Activated naive CD4-positive, alpha-beta T cell treated with anti-CD3 and anti-CD28 coated beads for 36 hours (primary cell): ENCODE data around the gene ZNF415. TPM values are rescaled to one million over a fixed set of nuclear protein-coding genes. Genes with fewer than 3 reads are reported as not detected.

ENCODE experiments used
- CTCF ChIA-PET: fragments of 350-600 bp; sonication (Branson Sonifier 250); formaldehyde crosslinking; loops from one replicate; lab custom pipeline; 2021; ENCODE audit warnings: antibody characterized with exemption; lab: Charles Lee
- DNase-seq: peaks from one replicate; pipeline ENCODE4 v3.0.0-alpha.2; 2020
- H3K27ac Mint-ChIP-seq: one replicate; pipeline ENCODE4 v1.8.0; 2021; ENCODE audit warnings: mild to moderate bottlenecking, mixed read lengths
- H3K27me3 Mint-ChIP-seq: one replicate; pipeline ENCODE4 v1.8.0; 2021; ENCODE audit warnings: low read depth, mixed read lengths
- H3K36me3 Mint-ChIP-seq: one replicate; pipeline ENCODE4 v1.8.0; 2021; ENCODE audit warnings: low read depth, mixed read lengths
- H3K4me1 Mint-ChIP-seq: one replicate; pipeline ENCODE4 v1.8.0; 2021; ENCODE audit warnings: low read depth, mixed read lengths
- H3K4me3 Mint-ChIP-seq: one replicate; pipeline ENCODE4 v1.8.0; 2021; ENCODE audit warnings: mild to moderate bottlenecking, moderate library complexity, mixed read lengths
- H3K9me3 Mint-ChIP-seq: one replicate; pipeline ENCODE4 v1.8.0; 2021; ENCODE audit warnings: mixed read lengths
- intact Hi-C: fragments of 100-400 bp; cut with micrococcal nuclease; formaldehyde crosslinking; loops from one replicate; pipeline ENCODE4 v1.15.1; 2023
- total RNA-seq, 2 experiments: library from RNA; stranded (reverse); gene quantifications; one replicate each; pipeline ENCODE4 v1.2.3, GENCODE V29; 2021

ZNF415 gene
- total RNA-seq, 2 experiments from 2014 or later, result 0.74 to 1.0 TPM

DNA sequence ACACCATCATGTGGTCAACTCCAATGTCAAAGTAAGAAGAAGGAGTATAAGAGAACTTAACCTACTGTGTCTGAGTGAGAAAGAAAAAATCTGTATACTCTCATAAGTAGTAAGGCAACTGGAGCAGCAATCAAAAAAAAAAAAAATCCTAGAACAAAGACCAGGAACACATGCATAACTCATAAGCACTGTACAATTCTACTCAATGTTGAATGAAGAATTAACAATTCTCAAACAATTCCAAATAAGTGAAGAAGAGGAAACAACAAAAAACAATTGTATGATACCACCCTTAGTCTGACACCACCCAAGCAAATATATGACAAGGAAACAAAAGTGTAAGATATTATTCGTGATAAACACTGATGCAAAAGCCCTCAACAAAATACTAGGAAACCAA, 54.0 kb downstream of the ZNF415 start:
- Mint-ChIP-seq H3K27ac (no peak overlapping the region), H3K36me3 (peaks cover 98% of the 10 kb centered on the region), H3K27me3 (no peaks in the 10 kb centered on the region), H3K9me3 (peaks cover 65% of the 10 kb centered on the region), H3K4me3 (no peak overlapping the region), H3K4me1 (no peaks in the 10 kb centered on the region)
- intact Hi-C loops, result no loop called here
- CTCF ChIA-PET, result interaction anchor here (0.8 kb wide), 1 partner anchor 214 kb away, joined by 3 read pairs; no protein-coding TSS in a partner anchor
- DNase-seq, result no peak

DNA sequence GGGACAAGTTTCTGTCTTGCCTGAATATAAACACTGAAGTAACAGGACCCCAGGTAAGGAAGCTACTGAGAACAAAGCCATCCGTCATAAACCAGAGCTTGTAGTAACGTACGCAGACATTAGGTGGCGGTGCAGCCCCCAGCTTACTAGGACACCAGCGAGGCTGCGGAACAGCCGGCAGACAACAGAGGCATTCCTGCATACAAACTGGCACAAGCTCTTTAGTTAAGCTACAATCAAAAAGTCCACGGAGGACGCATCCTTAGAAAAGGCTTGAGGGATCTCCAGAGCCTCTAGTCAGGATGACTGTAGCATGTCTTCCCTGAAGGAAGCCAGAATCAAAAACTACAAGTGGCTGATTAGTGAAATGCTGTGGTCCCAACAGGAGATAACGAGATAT, 55.7 kb downstream of the ZNF415 start:
- H3K36me3 Mint-ChIP-seq, result peaks cover 96% of the 10 kb centered on the region
- intact Hi-C loops, result no loop called here
- CTCF ChIA-PET, result no interaction called here

DNA sequence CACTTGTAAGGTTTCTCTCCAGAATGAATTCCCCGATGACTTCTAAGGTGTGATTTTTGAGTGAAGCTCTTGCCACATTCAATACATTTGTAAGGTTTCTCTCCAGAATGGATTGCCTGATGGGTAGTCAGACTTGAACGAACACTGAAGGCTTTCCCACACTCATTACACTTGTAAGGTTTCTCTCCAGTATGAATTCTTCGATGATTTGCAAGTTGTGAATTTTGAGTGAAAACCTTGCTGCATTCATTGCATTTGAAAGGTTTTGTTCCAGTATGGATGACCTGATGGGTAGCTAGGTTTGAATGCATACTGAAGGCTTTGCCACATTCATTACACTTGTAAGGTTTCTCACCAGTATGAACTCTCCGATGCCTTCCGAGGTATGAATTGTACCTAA, 63.9 kb downstream of the ZNF415 start:
- intact Hi-C loops, result no loop called here
- Mint-ChIP-seq H3K27ac (no peak overlapping the region), H3K4me1 (no peaks in the 10 kb centered on the region), H3K27me3 (no peaks in the 10 kb centered on the region), H3K4me3 (no peak overlapping the region), H3K36me3 (peaks cover 71% of the 10 kb centered on the region), H3K9me3 (peaks cover 55% of the 10 kb centered on the region)
- CTCF ChIA-PET, result no interaction called here
- DNase-seq, result no peak

More for the DNA sequence above, 55.7 kb downstream of the ZNF415 start:
- Mint-ChIP-seq H3K27me3 (no peaks in the 10 kb centered on the region), H3K4me3 (no peak overlapping the region), H3K4me1 (no peaks in the 10 kb centered on the region), H3K9me3 (peaks cover 59% of the 10 kb centered on the region), H3K27ac (no peak overlapping the region)
- DNase-seq, result peak; percentile 18

- no peak overlapping the region for H3K4me3 Mint-ChIP-seq
- CTCF ChIA-PET, result no interaction called here
- H3K36me3 Mint-ChIP-seq, result peaks cover 67% of the 10 kb centered on the region
- no peaks in the 10 kb centered on the region for H3K27me3 Mint-ChIP-seq
- no peak overlapping the region for H3K27ac Mint-ChIP-seq
- H3K9me3 Mint-ChIP-seq, result peaks cover 58% of the 10 kb centered on the region
- H3K4me1 Mint-ChIP-seq, result no peaks in the 10 kb centered on the region
- intact Hi-C loops, result no loop called here
- no peak for DNase-seq
Observed at GRCh38 chr19:53068199-53068598, 64.5 kb downstream of the ZNF415 start.

DNA sequence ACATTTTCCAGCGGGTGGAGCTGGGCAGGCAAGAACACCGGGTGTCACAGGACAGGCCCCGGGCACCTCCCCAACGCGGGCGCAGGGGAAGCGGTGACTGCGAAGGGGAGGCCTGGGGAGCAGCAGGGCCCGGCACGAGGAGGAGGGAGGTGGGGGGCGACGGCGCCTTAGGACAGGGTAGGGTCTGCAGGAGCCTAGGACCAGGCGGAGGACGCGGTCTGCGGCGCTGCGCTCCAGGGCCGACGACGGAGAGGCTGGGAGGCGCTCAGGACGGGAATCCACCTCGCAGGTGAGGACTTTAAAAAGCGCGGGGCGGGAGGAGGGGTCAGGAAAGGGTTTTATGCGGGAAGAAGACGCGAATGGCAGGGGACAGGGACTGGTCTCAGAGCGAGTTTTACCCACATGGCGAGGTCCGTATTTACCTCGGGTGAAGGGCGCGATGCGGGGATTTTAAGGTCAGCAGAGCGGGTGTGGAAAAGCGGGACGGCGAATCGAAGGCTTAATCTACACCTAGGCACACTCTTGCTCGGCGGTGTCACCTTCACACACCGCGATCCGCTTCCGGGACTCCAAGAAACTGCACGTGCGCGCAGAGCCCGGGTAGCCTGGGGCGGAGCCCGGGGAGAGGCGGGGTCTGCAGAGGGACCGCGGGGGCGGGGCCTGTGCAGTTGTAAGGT, 74.7 kb downstream of the ZNF415 start:
- Mint-ChIP-seq H3K27ac (no peak overlapping the region), H3K4me1 (peaks cover 5% of the 10 kb centered on the region), H3K4me3 (no peak overlapping the region), H3K27me3 (peaks cover 21% of the 10 kb centered on the region), H3K36me3 (peaks cover 30% of the 10 kb centered on the region), H3K9me3 (peaks cover 38% of the 10 kb centered on the region)
- intact Hi-C loops, result no loop called here
- DNase-seq, result peak; percentile 12
- CTCF ChIA-PET, result no interaction called here

Other genes starting within 250 kb of the ZNF415 start
- gene ZNF320, start 235.3 kb downstream of the ZNF415 start, total RNA-seq, result 1 to 10 TPM; 4.2 to 4.6 TPM
- 1 to 10 TPM; 4.1 to 4.3 TPM for gene ZNF888, start 209.5 kb downstream of the ZNF415 start, total RNA-seq
- 10 to 100 TPM; 10.4 to 10.7 TPM for gene ZNF816, start 170.0 kb downstream of the ZNF415 start, total RNA-seq
- not detected for gene ERVV-1, start 119.0 kb downstream of the ZNF415 start, total RNA-seq
- gene ERVV-2, start 88.2 kb downstream of the ZNF415 start, total RNA-seq, result not detected
- 10 to 100 TPM; 23.5 to 25.2 TPM for gene ZNF160, start 29.5 kb downstream of the ZNF415 start, total RNA-seq
- 1 to 10 TPM; 3.7 TPM for gene ZNF347, start 26.1 kb upstream of the ZNF415 start, total RNA-seq
- gene ZNF665, start 60.4 kb upstream of the ZNF415 start, total RNA-seq, result 1 to 10 TPM; 4.3 to 5.5 TPM
- gene ZNF677, start 122.0 kb upstream of the ZNF415 start, total RNA-seq, result 1 to 10 TPM; 4.0 to 5.4 TPM
- gene VN1R2, start 125.4 kb upstream of the ZNF415 start, total RNA-seq, result not detected
- not detected for gene VN1R4, start 134.8 kb upstream of the ZNF415 start, total RNA-seq
- gene ZNF845, start 200.8 kb upstream of the ZNF415 start, total RNA-seq, result 1 to 10 TPM; 4.3 to 4.5 TPM
- 10 to 100 TPM; 16.2 to 17.4 TPM for gene ZNF525, start 232.8 kb upstream of the ZNF415 start, total RNA-seq